GM12891 (cell line): Measurements from ENCODE around the gene UFC1.

Experiments used
- POLR2A ChIP-seq: IDR thresholded peaks from 2 replicates; pipeline ENCODE4 v1.6.1; 2011; ENCODE audit warnings: low read depth, low read length, control low read depth
- POLR2AphosphoS5 ChIP-seq: IDR thresholded peaks from 2 replicates; pipeline ENCODE4 v1.6.1; 2011; ENCODE audit warnings: low read depth, low read length, control low read depth

GRCh38 chr1:161163793-161164192 is 10.0 kb downstream of the UFC1 start:
- no peak for TF ChIP-seq POLR2A
- no peak for TF ChIP-seq POLR2AphosphoS5
